Neutrophil (primary cell): ENCODE results near the gene RNF44.

Experiments
- H3K27ac ChIP-seq: fragments of 200-600 bp; sonication (generic); 2 replicates; pipeline ENCODE4 v1.5.1; 2016; ENCODE audit warnings: mild to moderate bottlenecking, moderate library complexity
- H3K27me3 ChIP-seq: fragments of 200-600 bp; sonication (generic); 2 replicates; pipeline ENCODE4 v1.6.0; 2016; ENCODE audit warnings: mild to moderate bottlenecking
- H3K36me3 ChIP-seq: fragments of 200-600 bp; sonication (generic); 2 replicates; pipeline ENCODE4 v1.5.1; 2017
- H3K4me1 ChIP-seq, 2 experiments: fragments of 200-600 bp in 1 of 2; sonication (generic) in 1 of 2; 1 replicate in 1 of 2; 2 replicates in 1 of 2; pipeline versions ENCODE4 v1.5.1 to v1.6.1; 2013 to 2016; ENCODE audit warnings: low read depth in 1 of 2, low read length in 1 of 2, mild to moderate bottlenecking in 1 of 2, moderate library complexity in 1 of 2; ENCODE audit not compliant: control insufficient read depth in 1 of 2, insufficient read depth in 1 of 2
- H3K4me3 ChIP-seq, 2 experiments: fragments of 200-600 bp in 1 of 2; sonication (generic) in 1 of 2; 1 replicate in 1 of 2; 2 replicates in 1 of 2; pipeline ENCODE4 v1.5.1; 2013 to 2016; ENCODE audit warnings: low read depth in 1 of 2, low read length in 1 of 2, mild to moderate bottlenecking in 1 of 2, moderate library complexity in 1 of 2
- H3K9me3 ChIP-seq: fragments of 200-600 bp; sonication (generic); 2 replicates; pipeline ENCODE4 v1.5.1; 2016
- TF ChIP-seq, protein P1 (sequence below): fragments of 200-600 bp; sonication (generic); IDR thresholded peaks from 2 replicates; pipeline ENCODE4 v1.5.1; 2016; ENCODE audit warnings: antibody characterized with exemption

The RNF44 gene

DNA sequence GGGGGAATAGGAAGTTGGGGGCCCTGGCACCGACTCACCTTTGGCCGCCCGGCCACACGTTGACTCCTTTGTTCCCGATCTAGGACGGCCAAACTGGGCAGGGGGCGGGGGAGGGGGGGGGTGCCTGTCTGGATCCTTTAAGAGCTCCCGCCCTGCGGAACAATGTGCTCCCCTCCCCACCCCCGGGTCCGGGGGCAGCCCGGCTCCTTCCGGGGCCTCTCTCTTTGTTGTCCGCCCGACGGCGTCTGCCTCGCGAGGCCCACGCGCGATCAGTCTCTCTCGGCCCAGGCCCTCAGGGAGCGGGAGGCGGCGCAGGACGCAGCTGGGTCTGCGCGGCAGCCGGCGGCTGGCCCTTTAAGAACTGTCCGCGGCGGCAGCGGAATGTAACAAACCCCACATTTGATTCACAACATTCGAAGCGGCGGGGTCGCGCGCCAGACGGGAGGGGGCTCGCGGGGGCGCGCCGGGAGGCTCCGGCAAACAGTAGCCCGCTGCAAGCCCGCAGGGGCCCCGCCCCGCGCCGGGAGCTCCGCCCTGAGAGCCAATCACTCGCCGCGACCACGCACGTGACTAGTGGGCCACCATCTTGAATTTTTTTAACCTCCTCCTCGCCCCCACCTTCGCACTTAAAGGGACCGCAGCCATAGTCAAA is at the start of gene RNF44:
RNF44 (minus strand) TSS at position 501 of the 652 bp plus-strand sequence. CDS start 4,930 bp downstream, outside the sequence.
- Histone ChIP-seq H3K9me3 (no peaks in the 10 kb centered on the region), H3K4me3 (peak within 1 kb of the TSS; percentile 75 to 99), H3K27me3 (no peaks in the 10 kb centered on the region), H3K4me1 (peaks cover 84 to 85% of the 10 kb centered on the region in 2 experiments), H3K36me3 (peaks cover 3% of the 10 kb centered on the region), H3K27ac (peak within 1 kb of the TSS; percentile 100)
- TF ChIP-seq, protein P1, sequence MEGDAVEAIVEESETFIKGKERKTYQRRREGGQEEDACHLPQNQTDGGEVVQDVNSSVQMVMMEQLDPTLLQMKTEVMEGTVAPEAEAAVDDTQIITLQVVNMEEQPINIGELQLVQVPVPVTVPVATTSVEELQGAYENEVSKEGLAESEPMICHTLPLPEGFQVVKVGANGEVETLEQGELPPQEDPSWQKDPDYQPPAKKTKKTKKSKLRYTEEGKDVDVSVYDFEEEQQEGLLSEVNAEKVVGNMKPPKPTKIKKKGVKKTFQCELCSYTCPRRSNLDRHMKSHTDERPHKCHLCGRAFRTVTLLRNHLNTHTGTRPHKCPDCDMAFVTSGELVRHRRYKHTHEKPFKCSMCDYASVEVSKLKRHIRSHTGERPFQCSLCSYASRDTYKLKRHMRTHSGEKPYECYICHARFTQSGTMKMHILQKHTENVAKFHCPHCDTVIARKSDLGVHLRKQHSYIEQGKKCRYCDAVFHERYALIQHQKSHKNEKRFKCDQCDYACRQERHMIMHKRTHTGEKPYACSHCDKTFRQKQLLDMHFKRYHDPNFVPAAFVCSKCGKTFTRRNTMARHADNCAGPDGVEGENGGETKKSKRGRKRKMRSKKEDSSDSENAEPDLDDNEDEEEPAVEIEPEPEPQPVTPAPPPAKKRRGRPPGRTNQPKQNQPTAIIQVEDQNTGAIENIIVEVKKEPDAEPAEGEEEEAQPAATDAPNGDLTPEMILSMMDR = peak; percentile 12

DNA sequence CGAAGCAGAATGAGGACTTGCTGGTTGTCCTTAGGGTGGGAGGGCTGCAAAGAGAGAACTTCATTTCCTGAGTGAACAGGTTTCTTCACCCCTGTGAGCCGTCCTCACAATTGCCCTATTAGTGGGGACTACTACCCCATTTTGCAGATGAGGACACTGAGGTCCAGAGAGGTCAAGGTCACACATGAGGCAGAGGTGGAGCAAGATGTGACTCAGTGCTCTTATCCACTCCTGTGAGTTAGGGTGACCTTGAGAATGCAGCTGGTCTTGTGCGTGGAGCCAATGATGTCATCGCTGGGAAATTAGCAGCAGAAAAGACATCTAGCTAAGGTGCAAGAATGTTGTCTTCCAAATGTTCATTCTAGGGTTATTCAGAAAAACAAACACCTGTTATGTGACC is 45.9 kb upstream of the RNF44 start:
- H3K36me3 ChIP-seq = no peaks in the 10 kb centered on the region
- TF ChIP-seq, protein P1 = no peak
- H3K27ac ChIP-seq = no peak overlapping the region
- H3K4me3 ChIP-seq = no peak overlapping the region
- H3K9me3 ChIP-seq = peaks cover 18% of the 10 kb centered on the region
- peaks cover 2% of the 10 kb centered on the region for H3K27me3 ChIP-seq
- H3K4me1 ChIP-seq = no peaks in the 10 kb centered on the region

DNA sequence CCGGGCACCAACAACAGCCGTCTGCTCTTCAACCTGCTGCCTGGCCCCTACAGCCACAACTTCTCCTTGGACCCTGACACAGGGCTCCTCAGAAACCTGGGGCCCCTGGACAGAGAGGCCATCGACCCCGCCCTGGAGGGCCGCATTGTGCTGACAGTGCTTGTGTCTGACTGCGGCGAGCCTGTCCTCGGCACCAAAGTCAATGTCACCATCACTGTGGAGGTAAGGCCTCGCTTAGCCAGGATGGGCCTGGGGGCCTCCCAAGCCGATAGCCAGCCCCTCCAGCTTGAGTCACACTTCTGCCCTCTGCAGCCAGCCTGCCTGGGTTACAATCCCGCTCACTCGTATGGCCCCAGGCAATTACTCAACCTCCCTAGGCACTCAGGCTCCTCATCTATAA is 44.2 kb upstream of the RNF44 start:
- Histone ChIP-seq H3K27me3 (no peaks in the 10 kb centered on the region), H3K4me1 (no peaks in the 10 kb centered on the region), H3K27ac (no peak overlapping the region), H3K36me3 (no peaks in the 10 kb centered on the region), H3K9me3 (peaks cover 15% of the 10 kb centered on the region), H3K4me3 (no peak overlapping the region)
- TF ChIP-seq, protein P1 = no peak

DNA sequence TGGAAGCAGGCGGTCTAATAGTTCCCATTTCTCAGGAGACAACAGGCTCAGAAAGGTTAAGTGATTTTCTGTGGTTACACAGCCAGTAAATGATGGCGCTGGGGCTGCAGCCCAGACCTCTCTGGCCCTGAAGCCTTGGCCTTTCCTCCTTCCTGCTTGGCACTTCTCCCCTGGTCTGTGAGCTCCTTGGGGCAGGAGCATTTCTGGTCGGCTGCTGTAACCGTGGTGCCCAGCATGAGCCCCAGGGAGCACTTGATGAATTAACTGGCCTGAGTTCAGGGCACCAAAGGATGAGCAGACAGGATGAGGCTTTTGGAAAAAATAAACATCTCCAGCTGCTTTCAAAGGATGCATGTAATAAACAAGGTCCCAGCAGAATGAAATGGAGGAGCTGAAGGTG is 42.1 kb upstream of the RNF44 start:
- TF ChIP-seq, protein P1 = no peak

DNA sequence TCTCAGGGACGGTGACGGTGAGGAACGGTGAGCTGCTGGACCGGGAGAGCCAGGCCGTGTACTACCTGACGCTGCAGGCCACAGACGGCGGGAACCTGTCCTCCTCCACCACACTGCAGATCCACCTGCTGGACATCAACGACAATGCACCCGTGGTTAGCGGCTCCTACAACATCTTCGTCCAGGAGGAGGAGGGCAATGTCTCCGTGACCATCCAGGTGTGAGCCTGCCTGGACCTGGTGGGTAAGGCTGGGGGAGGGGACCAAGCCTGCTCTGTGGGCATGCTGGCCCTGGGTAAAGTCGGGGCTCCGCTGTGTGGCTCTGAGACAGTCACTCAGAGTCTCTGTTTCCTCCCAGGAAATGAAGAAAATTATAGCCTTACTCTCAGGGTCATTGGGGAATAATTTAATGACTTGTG is 41.2 kb upstream of the RNF44 start:
- H3K36me3 ChIP-seq = no peaks in the 10 kb centered on the region
- no peak overlapping the region for H3K4me3 ChIP-seq
- no peaks in the 10 kb centered on the region for H3K9me3 ChIP-seq
- peaks cover 0 to 6% of the 10 kb centered on the region in 2 experiments for H3K4me1 ChIP-seq
- no peaks in the 10 kb centered on the region for H3K27me3 ChIP-seq
- H3K27ac ChIP-seq = no peak overlapping the region
- TF ChIP-seq, protein P1 = no peak

More for the DNA sequence above, 42.1 kb upstream of the RNF44 start:
- H3K27ac ChIP-seq = no peak overlapping the region
- no peaks in the 10 kb centered on the region for H3K36me3 ChIP-seq
- no peaks in the 10 kb centered on the region for H3K27me3 ChIP-seq
- H3K4me1 ChIP-seq = no peaks in the 10 kb centered on the region
- H3K4me3 ChIP-seq = no peak overlapping the region
- H3K9me3 ChIP-seq = no peaks in the 10 kb centered on the region
